ENCODE measurements around the gene RAB41.

Gene RAB41

DNA sequence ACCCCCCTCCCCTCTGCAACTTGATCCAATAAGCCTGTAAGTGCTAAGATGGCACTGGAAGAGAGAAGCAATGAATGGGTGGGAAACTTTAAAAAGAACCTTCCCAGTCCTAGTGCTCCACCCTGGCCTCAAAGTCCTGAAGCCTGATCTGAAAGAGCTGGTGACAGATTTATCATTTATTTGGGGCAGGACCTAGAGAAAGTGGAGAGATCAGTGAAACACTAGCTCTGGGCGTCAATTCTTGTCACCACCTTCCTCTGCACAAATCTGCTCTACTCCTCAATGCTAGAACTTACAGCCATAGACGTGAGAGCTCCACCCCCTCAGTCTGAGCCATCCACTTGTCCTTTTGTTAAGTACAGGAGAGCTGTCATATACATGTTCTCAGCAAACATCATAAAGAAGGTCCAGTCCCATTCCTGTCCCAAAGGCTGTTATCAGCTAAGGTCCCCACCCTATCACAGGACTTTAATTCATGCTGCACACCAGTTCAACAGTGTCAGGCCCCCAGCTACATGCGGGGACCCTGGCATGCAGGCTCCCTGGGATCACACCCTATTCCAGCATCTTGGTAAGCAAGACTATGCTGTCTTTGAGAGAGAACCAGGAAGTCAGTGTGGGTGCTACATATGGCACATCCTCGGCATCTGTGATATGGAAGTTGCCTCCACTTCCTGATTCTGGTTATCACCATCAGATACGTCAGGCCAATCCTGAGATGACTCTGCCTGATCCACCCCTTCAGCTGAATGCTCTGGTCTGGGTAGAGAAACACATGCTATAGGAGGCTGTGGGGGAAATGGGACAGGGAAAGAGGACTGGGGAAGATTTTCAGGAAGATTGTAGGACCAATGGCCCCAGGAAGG lies 24.3 kb upstream of the RAB41 start:
- Histone ChIP-seq H3K4me2 (ENCODE audit: low read length) (no peak overlapping the region), H3K56ac (ENCODE audit: low read length) (no peak overlapping the region), H3K23ac (ENCODE audit: low read length) (no peak overlapping the region), H2BK15ac (replicated peaks; ENCODE audit: low read depth) (no peak overlapping the region), H3K4me3 (ENCODE audit: low read length) (no peak overlapping the region), H2BK120ac (ENCODE audit: low read depth, low read length) (no peak overlapping the region), H2AK5ac (ENCODE audit: low read length) (no peak overlapping the region), H3K4ac (ENCODE audit: low read depth, low read length) (no peak overlapping the region), H3K9ac (ENCODE audit: low read length) (no peak overlapping the region), H4K8ac (ENCODE audit: low read depth, low read length) (no peak overlapping the region), H4K5ac (ENCODE audit: low read length) (no peak overlapping the region), H3K27me3 (ENCODE audit: insufficient read depth, low read length, poor library complexity) (no peaks in the 10 kb centered on the region), H3K18ac (ENCODE audit: low read length) (no peak overlapping the region), H2BK5ac (ENCODE audit: low read length) (no peak overlapping the region), H3K4me1 (ENCODE audit: control insufficient read depth, low read depth, low read length) (no peaks in the 10 kb centered on the region), H3K27ac (ENCODE audit: low read depth, low read length) (no peak overlapping the region), H3K36me3 (ENCODE audit: control insufficient read depth, insufficient read depth, low read length) (no peaks in the 10 kb centered on the region), H3K79me2 (ENCODE audit: control insufficient read depth, insufficient read depth, low read length) (no peaks in the 10 kb centered on the region), H3K79me1 (ENCODE audit: low read length) (no peaks in the 10 kb centered on the region)
- DNase-seq = no peak
- no CpG with 5 or more reads among the region's 5 CpGs for WGBS (ENCODE audit: extremely low coverage, insufficient coverage, low lambda C conversion rate)

DNA sequence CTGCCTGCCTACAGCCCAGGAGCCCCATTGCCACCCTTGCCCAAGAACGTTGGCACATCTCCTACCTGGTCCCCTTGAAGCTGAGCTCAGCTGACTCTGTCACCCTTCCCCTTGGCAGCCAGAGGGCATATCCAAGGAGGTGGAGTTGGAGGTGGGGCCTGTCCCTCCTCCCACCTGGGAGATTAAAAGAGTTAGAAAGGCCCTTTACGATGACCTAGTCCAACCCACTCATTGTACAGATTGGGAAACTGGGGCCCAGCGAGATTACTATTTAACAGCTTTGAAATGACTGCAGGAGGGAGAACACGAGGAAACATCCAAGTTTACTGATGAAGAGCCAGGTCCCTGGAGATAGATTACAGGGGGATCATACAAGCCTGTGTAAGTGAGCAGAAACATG lies 21.9 kb upstream of the RAB41 start, which contains the start of gene P2RY4:
Gene P2RY4 (minus strand): TSS at position 101 of the 400 bp plus-strand sequence. CDS start 580 bp downstream, outside the sequence.
- DNase-seq = no peak
- no peak within 1 kb of the TSS for H2AK5ac ChIP-seq (ENCODE audit: low read length)
- no peak within 1 kb of the TSS for H3K27ac ChIP-seq (ENCODE audit: low read depth, low read length)
- H2BK120ac ChIP-seq (ENCODE audit: low read depth, low read length) = no peak within 1 kb of the TSS
- H3K4me2 ChIP-seq (ENCODE audit: low read length) = no peak within 1 kb of the TSS
- H3K79me2 ChIP-seq (ENCODE audit: control insufficient read depth, insufficient read depth, low read length) = no peaks in the 10 kb centered on the region
- H2BK5ac ChIP-seq (ENCODE audit: low read length) = no peak within 1 kb of the TSS
- H2BK15ac ChIP-seq (replicated peaks; ENCODE audit: low read depth) = no peak within 1 kb of the TSS
- H3K36me3 ChIP-seq (ENCODE audit: control insufficient read depth, insufficient read depth, low read length) = no peaks in the 10 kb centered on the region
- H4K5ac ChIP-seq (ENCODE audit: low read length) = no peak within 1 kb of the TSS
- H4K8ac ChIP-seq (ENCODE audit: low read depth, low read length) = no peak within 1 kb of the TSS
- H3K27me3 ChIP-seq (ENCODE audit: insufficient read depth, low read length, poor library complexity) = no peaks in the 10 kb centered on the region
- H3K56ac ChIP-seq (ENCODE audit: low read length) = no peak within 1 kb of the TSS
- WGBS (ENCODE audit: extremely low coverage, insufficient coverage, low lambda C conversion rate) = no CpG with 5 or more reads among the region's 4 CpGs
- no peak within 1 kb of the TSS for H3K9ac ChIP-seq (ENCODE audit: low read length)
- H3K79me1 ChIP-seq (ENCODE audit: low read length) = no peaks in the 10 kb centered on the region
- H3K23ac ChIP-seq (ENCODE audit: low read length) = no peak within 1 kb of the TSS
- H3K4ac ChIP-seq (ENCODE audit: low read depth, low read length) = no peak within 1 kb of the TSS
- no peaks in the 10 kb centered on the region for H3K4me1 ChIP-seq (ENCODE audit: control insufficient read depth, low read depth, low read length)
- H3K18ac ChIP-seq (ENCODE audit: low read length) = no peak within 1 kb of the TSS
- no peak within 1 kb of the TSS for H3K4me3 ChIP-seq (ENCODE audit: low read length)

DNA sequence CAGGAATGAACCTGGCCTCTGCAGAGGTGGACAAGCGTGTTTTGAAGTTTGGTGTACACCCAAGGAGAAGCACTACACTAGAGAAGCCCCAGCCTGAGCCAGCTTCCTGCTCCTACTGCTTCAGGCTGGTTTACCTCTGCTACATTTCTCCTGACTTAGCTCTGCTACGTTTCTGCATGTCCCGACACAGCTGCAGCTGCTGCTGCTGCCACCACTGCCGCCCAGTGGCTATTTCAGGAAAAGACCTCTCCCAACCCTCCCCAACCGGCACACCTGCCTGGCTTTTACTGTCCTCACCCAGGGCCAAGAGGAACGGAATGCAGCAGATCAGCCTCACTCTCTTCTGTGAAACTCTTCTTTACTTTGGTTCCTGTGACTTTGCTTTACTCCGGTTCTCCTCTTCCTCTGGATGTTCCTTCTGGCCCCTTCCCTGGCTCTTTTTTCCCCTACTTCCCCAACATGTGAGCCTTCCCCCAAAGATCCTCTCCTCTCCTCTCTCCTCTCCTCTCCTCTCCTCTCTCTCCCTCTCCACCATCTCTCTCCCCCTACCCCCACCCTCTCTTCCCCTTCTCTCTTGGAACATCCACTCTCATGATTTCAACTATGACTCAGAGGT lies 18.9 kb upstream of the RAB41 start:
- DNase-seq = peak; percentile 74
- Histone ChIP-seq H3K23ac (ENCODE audit: low read length) (no peak overlapping the region), H2BK5ac (ENCODE audit: low read length) (no peak overlapping the region), H3K36me3 (ENCODE audit: control insufficient read depth, insufficient read depth, low read length) (no peaks in the 10 kb centered on the region), H3K56ac (ENCODE audit: low read length) (no peak overlapping the region), H3K79me1 (ENCODE audit: low read length) (no peaks in the 10 kb centered on the region), H2BK120ac (ENCODE audit: low read depth, low read length) (no peak overlapping the region), H3K4me3 (ENCODE audit: low read length) (no peak overlapping the region), H3K4ac (ENCODE audit: low read depth, low read length) (no peak overlapping the region), H4K5ac (ENCODE audit: low read length) (no peak overlapping the region), H3K9ac (ENCODE audit: low read length) (no peak overlapping the region), H2BK15ac (replicated peaks; ENCODE audit: low read depth) (no peak overlapping the region), H3K27me3 (ENCODE audit: insufficient read depth, low read length, poor library complexity) (no peaks in the 10 kb centered on the region), H3K4me2 (ENCODE audit: low read length) (no peak overlapping the region), H3K18ac (ENCODE audit: low read length) (no peak overlapping the region), H2AK5ac (ENCODE audit: low read length) (no peak overlapping the region), H3K4me1 (ENCODE audit: control insufficient read depth, low read depth, low read length) (no peaks in the 10 kb centered on the region), H3K27ac (ENCODE audit: low read depth, low read length) (no peak overlapping the region), H3K79me2 (ENCODE audit: control insufficient read depth, insufficient read depth, low read length) (no peaks in the 10 kb centered on the region), H4K8ac (ENCODE audit: low read depth, low read length) (no peak overlapping the region)
- WGBS (ENCODE audit: extremely low coverage, insufficient coverage, low lambda C conversion rate) = no CpG with 5 or more reads among the region's 7 CpGs

DNA sequence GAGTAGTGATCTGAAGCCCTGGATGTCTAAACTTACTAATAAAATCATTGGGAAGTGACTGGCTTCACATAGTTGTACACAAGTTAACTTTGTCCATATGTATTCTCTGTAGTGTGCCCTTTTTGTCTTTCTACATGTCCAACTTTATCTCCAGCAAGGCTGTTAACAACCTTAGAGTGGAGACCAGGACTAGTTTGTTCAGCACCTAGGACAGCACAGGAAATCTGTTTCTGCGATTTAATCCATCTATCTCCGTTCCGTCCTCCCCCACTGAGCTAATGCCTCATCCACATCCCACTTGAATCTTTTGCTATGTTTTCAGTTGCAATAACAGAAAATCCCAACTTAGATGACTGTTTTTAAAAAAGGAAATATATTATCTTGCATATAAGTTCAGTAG lies 17.2 kb upstream of the RAB41 start:
- H2BK5ac ChIP-seq (ENCODE audit: low read length) = no peak overlapping the region

DNA sequence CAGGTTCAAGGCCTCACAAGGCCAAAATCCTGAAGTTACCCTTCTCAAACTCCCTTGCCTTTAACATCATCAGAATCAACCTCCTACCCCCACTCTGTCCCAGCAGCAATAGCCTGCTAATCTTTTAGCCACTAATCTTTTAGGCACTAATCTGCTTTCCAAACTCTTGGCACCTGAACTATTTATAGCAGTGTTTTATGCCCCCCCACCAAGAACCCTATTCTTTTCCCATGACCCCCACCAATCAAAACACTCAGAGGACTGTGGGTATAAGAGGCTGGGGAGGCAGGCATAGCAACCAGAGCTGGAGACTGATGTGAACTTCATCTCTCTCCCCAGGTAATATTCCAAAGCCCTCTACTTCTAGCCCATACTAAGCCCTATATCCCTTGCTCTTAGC lies 13.9 kb upstream of the RAB41 start, which contains the start of gene ARR3:
Gene ARR3 (plus strand): TSS at position 301 of the 400 bp plus-strand sequence. CDS start 1,052 bp downstream, outside the sequence.
- Histone ChIP-seq H3K23ac (ENCODE audit: low read length) (no peak within 1 kb of the TSS), H3K27ac (ENCODE audit: low read depth, low read length) (no peak within 1 kb of the TSS), H2BK120ac (ENCODE audit: low read depth, low read length) (no peak within 1 kb of the TSS), H3K18ac (ENCODE audit: low read length) (no peak within 1 kb of the TSS), H3K79me2 (ENCODE audit: control insufficient read depth, insufficient read depth, low read length) (no peaks in the 10 kb centered on the region), H3K9ac (ENCODE audit: low read length) (no peak within 1 kb of the TSS), H3K4me1 (ENCODE audit: control insufficient read depth, low read depth, low read length) (no peaks in the 10 kb centered on the region), H3K4ac (ENCODE audit: low read depth, low read length) (no peak within 1 kb of the TSS), H3K36me3 (ENCODE audit: control insufficient read depth, insufficient read depth, low read length) (no peaks in the 10 kb centered on the region), H2AK5ac (ENCODE audit: low read length) (no peak within 1 kb of the TSS), H2BK15ac (replicated peaks; ENCODE audit: low read depth) (no peak within 1 kb of the TSS), H4K8ac (ENCODE audit: low read depth, low read length) (no peak within 1 kb of the TSS), H4K5ac (ENCODE audit: low read length) (no peak within 1 kb of the TSS), H3K79me1 (ENCODE audit: low read length) (no peaks in the 10 kb centered on the region), H3K4me2 (ENCODE audit: low read length) (no peak within 1 kb of the TSS), H3K56ac (ENCODE audit: low read length) (no peak within 1 kb of the TSS), H3K4me3 (ENCODE audit: low read length) (no peak within 1 kb of the TSS), H2BK5ac (ENCODE audit: low read length) (no peak within 1 kb of the TSS), H3K27me3 (ENCODE audit: insufficient read depth, low read length, poor library complexity) (no peaks in the 10 kb centered on the region)
- no peak for DNase-seq

More for the DNA sequence above, 17.2 kb upstream of the RAB41 start:
- H3K23ac ChIP-seq (ENCODE audit: low read length) = no peak overlapping the region
- H2AK5ac ChIP-seq (ENCODE audit: low read length) = no peak overlapping the region
- no peak overlapping the region for H4K5ac ChIP-seq (ENCODE audit: low read length)
- H3K4me2 ChIP-seq (ENCODE audit: low read length) = no peak overlapping the region
- no CpG with 5 or more reads among the region's 3 CpGs for WGBS (ENCODE audit: extremely low coverage, insufficient coverage, low lambda C conversion rate)
- no peak for DNase-seq
- no peak overlapping the region for H3K56ac ChIP-seq (ENCODE audit: low read length)
- no peaks in the 10 kb centered on the region for H3K79me1 ChIP-seq (ENCODE audit: low read length)
- no peak overlapping the region for H2BK120ac ChIP-seq (ENCODE audit: low read depth, low read length)
- H3K18ac ChIP-seq (ENCODE audit: low read length) = no peak overlapping the region
- no peak overlapping the region for H3K4ac ChIP-seq (ENCODE audit: low read depth, low read length)
- H3K4me1 ChIP-seq (ENCODE audit: control insufficient read depth, low read depth, low read length) = no peaks in the 10 kb centered on the region
- no peaks in the 10 kb centered on the region for H3K27me3 ChIP-seq (ENCODE audit: insufficient read depth, low read length, poor library complexity)
- H4K8ac ChIP-seq (ENCODE audit: low read depth, low read length) = no peak overlapping the region
- no peak overlapping the region for H3K27ac ChIP-seq (ENCODE audit: low read depth, low read length)
- no peaks in the 10 kb centered on the region for H3K36me3 ChIP-seq (ENCODE audit: control insufficient read depth, insufficient read depth, low read length)
- no peaks in the 10 kb centered on the region for H3K79me2 ChIP-seq (ENCODE audit: control insufficient read depth, insufficient read depth, low read length)
- no peak overlapping the region for H3K9ac ChIP-seq (ENCODE audit: low read length)
- no peak overlapping the region for H3K4me3 ChIP-seq (ENCODE audit: low read length)
- no peak overlapping the region for H2BK15ac ChIP-seq (replicated peaks; ENCODE audit: low read depth)

Data from mesendoderm (in vitro differentiated cells).